Renal cortex interstitium (tissue), 11 donors: ENCODE measurements around the gene SWI5. TPM values are rescaled to one million over a fixed set of nuclear protein-coding genes. Genes with fewer than 3 reads are reported as not detected.

Experiments used
- DNase-seq, 11 donors: peaks; one replicate each; pipeline ENCODE4 v3.0.0-alpha.2; 2013; ENCODE audit warnings: low read depth in 9 of 11, low spot score in 4 of 11; ENCODE audit errors: extremely low read depth in 1 of 11
- polyA plus RNA-seq, 3 donors: library from polyadenylated mRNA; unstranded; fragments of 120-200 nt; gene quantifications; one replicate each; pipeline ENCODE4 v1.2.1, GENCODE V29; 2013; ENCODE audit not compliant: insufficient read length in 3 of 3

The SWI5 gene
- polyA plus RNA-seq, 3 donors: 29.3 to 34.2 (median 30.3) TPM

- DNase-seq: no peak
Measured at GRCh38 chr9:128333451-128333869, 57.4 kb downstream of the SWI5 start.

GRCh38 chr9:128335161-128335560, 59.1 kb downstream of the SWI5 start:
- DNase-seq: no peak

GRCh38 chr9:128335914-128336313, 59.8 kb downstream of the SWI5 start:
- DNase-seq: no peak

GRCh38 chr9:128337936-128338335, 61.9 kb downstream of the SWI5 start:
- no peak for DNase-seq

Other genes starting within 250 kb of the SWI5 start
- 10 to 100 TPM in 2 of 3 donors, 1 to 10 TPM in 1; 8.7 to 11.4 (median 10.3) TPM for gene NAIF1, start 209.0 kb upstream of the SWI5 start, polyA plus RNA-seq
- 10 to 100 TPM; 13.0 to 14.9 (median 13.2) TPM for gene SLC25A25, start 208.0 kb upstream of the SWI5 start, polyA plus RNA-seq
- 10 to 100 TPM; 37.8 to 61.4 (median 55.5) TPM for gene PTGES2, start 148.5 kb upstream of the SWI5 start, polyA plus RNA-seq
- 1 to 10 TPM; 1.2 to 1.3 (median 1.2) TPM for gene LCN2, start 126.8 kb upstream of the SWI5 start, polyA plus RNA-seq
- gene BBLN, start 116.0 kb upstream of the SWI5 start, polyA plus RNA-seq: 10 to 100 TPM; 30.0 to 51.0 (median 48.6) TPM
- 100 to 1,000 TPM; 115 to 139 (median 124) TPM for gene CIZ1, start 84.7 kb upstream of the SWI5 start, polyA plus RNA-seq
- gene DNM1, start 72.9 kb upstream of the SWI5 start, polyA plus RNA-seq: 100 to 1,000 TPM; 106 to 279 (median 123) TPM
- gene GOLGA2, start 269 bp upstream of the SWI5 start, polyA plus RNA-seq: 100 to 1,000 TPM in 1 of 3 donors, 10 to 100 TPM in 2; 72.9 to 115 (median 81.4) TPM
- gene TRUB2, start 46.2 kb downstream of the SWI5 start, polyA plus RNA-seq: 10 to 100 TPM; 40.0 to 42.5 (median 42.0) TPM
- gene COQ4, start 46.6 kb downstream of the SWI5 start, polyA plus RNA-seq: 10 to 100 TPM; 57.3 to 96.9 (median 68.8) TPM
- 10 to 100 TPM; 15.3 to 22.7 (median 21.7) TPM for gene SLC27A4, start 64.3 kb downstream of the SWI5 start, polyA plus RNA-seq
- 10 to 100 TPM; 54.6 to 62.9 (median 55.4) TPM for gene URM1, start 95.1 kb downstream of the SWI5 start, polyA plus RNA-seq
- 10 to 100 TPM; 30.6 to 48.0 (median 45.5) TPM for gene CERCAM, start 144.6 kb downstream of the SWI5 start, polyA plus RNA-seq
- 10 to 100 TPM; 46.9 to 51.8 (median 49.9) TPM for gene ODF2, start 179.7 kb downstream of the SWI5 start, polyA plus RNA-seq
- gene GLE1, start 228.4 kb downstream of the SWI5 start, polyA plus RNA-seq: 10 to 100 TPM; 28.5 to 33.8 (median 28.9) TPM